Measurements from ENCODE around the gene B4GALNT3.
"Not testable (repeated sequence)": the region's sequence is repeated elsewhere in the genome, so short reads cannot be mapped to it uniquely, and the experiment has no call there.

The B4GALNT3 gene

GRCh38 chr12:459430-460258, at the start of gene B4GALNT3:
B4GALNT3 (plus strand) TSS chr12:459939; CDS start chr12:460377, 438 bp downstream.
- peak; percentile 72 for DNase-seq (ENCODE audit: low spot score)
- TF ChIP-seq, protein P1, sequence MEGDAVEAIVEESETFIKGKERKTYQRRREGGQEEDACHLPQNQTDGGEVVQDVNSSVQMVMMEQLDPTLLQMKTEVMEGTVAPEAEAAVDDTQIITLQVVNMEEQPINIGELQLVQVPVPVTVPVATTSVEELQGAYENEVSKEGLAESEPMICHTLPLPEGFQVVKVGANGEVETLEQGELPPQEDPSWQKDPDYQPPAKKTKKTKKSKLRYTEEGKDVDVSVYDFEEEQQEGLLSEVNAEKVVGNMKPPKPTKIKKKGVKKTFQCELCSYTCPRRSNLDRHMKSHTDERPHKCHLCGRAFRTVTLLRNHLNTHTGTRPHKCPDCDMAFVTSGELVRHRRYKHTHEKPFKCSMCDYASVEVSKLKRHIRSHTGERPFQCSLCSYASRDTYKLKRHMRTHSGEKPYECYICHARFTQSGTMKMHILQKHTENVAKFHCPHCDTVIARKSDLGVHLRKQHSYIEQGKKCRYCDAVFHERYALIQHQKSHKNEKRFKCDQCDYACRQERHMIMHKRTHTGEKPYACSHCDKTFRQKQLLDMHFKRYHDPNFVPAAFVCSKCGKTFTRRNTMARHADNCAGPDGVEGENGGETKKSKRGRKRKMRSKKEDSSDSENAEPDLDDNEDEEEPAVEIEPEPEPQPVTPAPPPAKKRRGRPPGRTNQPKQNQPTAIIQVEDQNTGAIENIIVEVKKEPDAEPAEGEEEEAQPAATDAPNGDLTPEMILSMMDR (IDR thresholded peaks at IDR 0.05; ENCODE audit: extremely low read depth, missing control alignments), result no peak

- no peak for DNase-seq (ENCODE audit: low spot score)
- TF ChIP-seq, protein P1 (IDR thresholded peaks at IDR 0.05; ENCODE audit: extremely low read depth, missing control alignments), result no peak
Measured at GRCh38 chr12:414859-415258, 44.9 kb upstream of the B4GALNT3 start.

DNA sequence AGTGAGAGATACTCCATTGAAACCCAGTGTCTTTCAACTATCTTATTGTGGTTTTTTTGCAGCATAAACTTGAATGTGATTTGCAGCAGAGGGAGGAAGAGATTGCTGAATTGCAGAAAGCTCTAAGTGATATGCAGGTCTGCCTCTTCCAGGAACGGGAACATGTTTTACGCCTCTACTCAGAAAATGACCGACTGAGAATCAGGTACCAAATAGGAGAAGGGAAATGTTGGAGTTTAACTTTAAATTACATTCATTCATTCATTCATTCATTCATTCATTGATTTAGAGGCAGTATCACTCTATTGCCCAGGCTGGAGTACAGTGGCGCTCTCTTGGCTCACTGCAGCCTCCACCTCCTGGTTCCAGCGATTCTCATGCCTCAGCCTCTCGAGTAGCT, 41.3 kb upstream of the B4GALNT3 start:
- no peak for DNase-seq (ENCODE audit: low spot score)
- TF ChIP-seq, protein P1 (IDR thresholded peaks at IDR 0.05; ENCODE audit: extremely low read depth, missing control alignments), result no peak

- no peak for DNase-seq (ENCODE audit: low spot score)
- TF ChIP-seq, protein P1 (IDR thresholded peaks at IDR 0.05; ENCODE audit: extremely low read depth, missing control alignments), result no peak
Measured at GRCh38 chr12:422526-422925, 37.2 kb upstream of the B4GALNT3 start.

DNA sequence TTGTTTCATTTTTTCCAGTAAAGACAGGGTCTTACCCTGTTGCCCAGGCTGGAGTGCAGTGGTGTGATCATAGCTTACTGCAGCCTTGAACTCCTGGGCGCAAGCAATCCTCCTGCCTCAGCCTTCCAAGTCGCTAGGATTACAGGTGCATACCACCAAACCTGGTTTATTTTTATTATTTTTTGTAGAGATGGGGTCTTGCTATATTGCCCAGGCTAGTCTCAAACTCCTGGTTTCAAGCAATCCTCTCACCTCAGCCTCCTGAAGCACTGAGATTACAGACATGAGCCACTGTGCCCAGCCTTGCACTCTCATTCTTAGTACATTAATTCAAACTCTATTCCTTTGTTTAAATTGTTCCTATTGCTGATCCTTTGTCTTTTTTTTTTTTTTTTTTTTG, 24.0 kb upstream of the B4GALNT3 start:
- not testable (repeated sequence) for DNase-seq (ENCODE audit: low spot score)

DNA sequence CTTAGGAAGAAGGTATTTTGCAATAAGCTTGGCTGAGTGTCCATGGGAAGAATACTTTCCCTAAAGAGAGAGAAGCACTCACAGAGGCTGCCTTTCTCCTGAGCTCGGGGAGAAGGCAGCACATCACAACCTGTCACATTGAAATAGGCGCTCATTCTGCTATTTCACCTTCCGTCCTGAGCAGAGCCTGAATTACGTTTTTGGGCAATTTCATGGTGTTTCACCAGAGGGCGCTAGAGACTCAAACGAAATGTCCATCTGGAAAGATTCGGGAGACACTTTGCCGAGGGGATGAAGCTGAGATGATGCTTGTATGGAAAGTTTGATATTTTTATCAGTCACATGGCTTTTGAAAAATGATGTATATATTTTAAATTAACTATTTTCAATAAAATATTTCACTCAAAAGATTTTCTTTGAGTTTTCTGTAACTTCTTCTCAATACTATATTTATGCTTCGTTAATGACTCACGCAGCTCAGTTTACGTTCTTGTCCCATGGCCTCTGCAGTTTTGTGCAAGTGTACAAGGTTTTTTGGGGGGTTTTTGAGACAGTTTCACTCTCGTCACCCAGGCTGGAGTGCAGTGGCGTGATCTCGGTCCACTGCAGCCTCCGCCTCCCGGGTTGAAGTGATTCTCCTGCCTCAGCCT, 17.4 kb upstream of the B4GALNT3 start:
- TF ChIP-seq, protein P1 (IDR thresholded peaks at IDR 0.05; ENCODE audit: extremely low read depth, missing control alignments), result peak; percentile 58
- DNase-seq (ENCODE audit: low spot score), result peak; percentile 39

- DNase-seq (ENCODE audit: low spot score), result no peak
- TF ChIP-seq, protein P1 (IDR thresholded peaks at IDR 0.05; ENCODE audit: extremely low read depth, missing control alignments), result no peak
Measured at GRCh38 chr12:447141-447540, 12.6 kb upstream of the B4GALNT3 start.

Data from GM20000 (cell line).